H9 (cell line): Measurements from ENCODE around the gene PHLDB1. TPM values are rescaled to one million over a fixed set of nuclear protein-coding genes. Genes with fewer than 3 reads are reported as not detected.
A peak's percentile ranks its signal among the peaks of the same experiment; 100 is the strongest.

Source experiments
- DNase-seq: peaks from one replicate; pipeline ENCODE4 v3.0.0-alpha.2; 2017
- H2AFZ ChIP-seq: one replicate; pipeline ENCODE4 v1.6.1; 2013; ENCODE audit warnings: mild to moderate bottlenecking, low read length, control low read depth, moderate library complexity
- H2AK5ac ChIP-seq: 2 replicates; pipeline ENCODE4 v1.6.1; 2013; ENCODE audit warnings: low read length, control low read depth, mixed read lengths; ENCODE audit not compliant: insufficient read length
- H2BK120ac ChIP-seq: one replicate; pipeline ENCODE4 v1.6.1; 2013; ENCODE audit warnings: low read depth, mild to moderate bottlenecking, low read length, control low read depth, inconsistent platforms; ENCODE audit not compliant: poor library complexity, severe bottlenecking
- H2BK12ac ChIP-seq: 2 replicates; pipeline ENCODE4 v1.6.1; 2013; ENCODE audit warnings: low read length, control low read depth, mixed read lengths, low read depth; ENCODE audit not compliant: insufficient read length
- H2BK15ac ChIP-seq: 2 replicates; pipeline ENCODE4 v1.6.1; 2013; ENCODE audit warnings: low read depth, low read length, control low read depth
- H2BK20ac ChIP-seq: one replicate; pipeline ENCODE4 v1.6.1; 2013; ENCODE audit warnings: low read depth, mild to moderate bottlenecking, low read length, control low read depth, inconsistent platforms; ENCODE audit not compliant: poor library complexity, severe bottlenecking
- H2BK5ac ChIP-seq: 2 replicates; pipeline ENCODE4 v1.6.1; 2013; ENCODE audit warnings: low read length, control low read depth, mixed read lengths; ENCODE audit not compliant: insufficient read length
- H3K14ac ChIP-seq: 2 replicates; pipeline ENCODE4 v1.6.1; 2013; ENCODE audit warnings: low read length, control low read depth; ENCODE audit not compliant: insufficient read depth
- H3K18ac ChIP-seq: 2 replicates; pipeline ENCODE4 v1.6.1; 2013; ENCODE audit warnings: low read depth, mild to moderate bottlenecking, mixed read lengths, low read length, control low read depth; ENCODE audit not compliant: insufficient read length
- H3K23ac ChIP-seq: 2 replicates; pipeline ENCODE4 v1.6.1; 2013; ENCODE audit warnings: low read length, control low read depth, mixed read lengths, low read depth; ENCODE audit not compliant: insufficient read length
- H3K23me2 ChIP-seq: 2 replicates; pipeline ENCODE4 v1.6.1; 2013; ENCODE audit warnings: low read depth, mild to moderate bottlenecking, mixed read lengths, low read length, control low read depth; ENCODE audit not compliant: insufficient read length, poor library complexity, severe bottlenecking
- H3K27ac ChIP-seq: 2 replicates; pipeline ENCODE4 v1.5.1; 2013; ENCODE audit warnings: low read length, control low read depth, mixed read lengths, low read depth; ENCODE audit not compliant: insufficient read length
- H3K27me3 ChIP-seq: 2 replicates; pipeline ENCODE4 v1.6.1; 2013; ENCODE audit warnings: low read length, control low read depth, inconsistent platforms; ENCODE audit not compliant: insufficient read depth
- H3K4ac ChIP-seq: 2 replicates; pipeline ENCODE4 v1.6.1; 2013; ENCODE audit warnings: low read depth, mild to moderate bottlenecking, control low read depth, inconsistent platforms, low read length, moderate library complexity
- H3K4me1 ChIP-seq: 2 replicates; pipeline ENCODE4 v1.6.1; 2013; ENCODE audit warnings: low read length, control low read depth, inconsistent platforms; ENCODE audit not compliant: insufficient read depth
- H3K4me2 ChIP-seq: 2 replicates; pipeline ENCODE4 v1.6.1; 2013; ENCODE audit warnings: low read length, control low read depth, mixed read lengths; ENCODE audit not compliant: insufficient read length, insufficient read depth
- H3K56ac ChIP-seq: 2 replicates; pipeline ENCODE4 v1.6.1; 2013; ENCODE audit warnings: low read depth, mild to moderate bottlenecking, mixed read lengths, low read length, control low read depth; ENCODE audit not compliant: insufficient read length
- H3K79me1 ChIP-seq: 2 replicates; pipeline ENCODE4 v1.6.1; 2013; ENCODE audit warnings: low read depth, mild to moderate bottlenecking, moderate library complexity, low read length, control low read depth, inconsistent platforms; ENCODE audit not compliant: insufficient read depth, poor library complexity, severe bottlenecking
- H3K79me2 ChIP-seq: 2 replicates; pipeline ENCODE4 v1.6.1; 2013; ENCODE audit warnings: low read length, control low read depth, inconsistent platforms; ENCODE audit not compliant: insufficient read depth
- H3K9ac ChIP-seq: 2 replicates; pipeline ENCODE4 v1.6.1; 2013; ENCODE audit warnings: low read length, control low read depth, mixed read lengths; ENCODE audit not compliant: insufficient read length; ENCODE audit errors: extremely low read depth
- H3K9me3 ChIP-seq: one replicate; pipeline ENCODE4 v1.6.1; 2013; ENCODE audit warnings: low read depth, low read length, inconsistent platforms; ENCODE audit not compliant: control insufficient read depth
- H3T11ph ChIP-seq: one replicate; pipeline ENCODE4 v1.6.1; 2013; ENCODE audit warnings: mild to moderate bottlenecking, low read length, control low read depth, inconsistent platforms
- H4K20me1 ChIP-seq: one replicate; pipeline ENCODE4 v1.6.1; 2013; ENCODE audit not compliant: control insufficient read depth, insufficient read length, insufficient read depth
- H4K5ac ChIP-seq: 2 replicates; pipeline ENCODE4 v1.6.1; 2013; ENCODE audit warnings: low read depth, mild to moderate bottlenecking, mixed read lengths, low read length, control low read depth; ENCODE audit not compliant: insufficient read length
- H4K8ac ChIP-seq: replicated peaks from 2 replicates; pipeline ENCODE4 v1.6.1; 2013; ENCODE audit warnings: low read length, control low read depth, mixed read lengths, low read depth; ENCODE audit not compliant: insufficient read length
- H4K91ac ChIP-seq: 2 replicates; pipeline ENCODE4 v1.6.1; 2013; ENCODE audit warnings: low read depth, mild to moderate bottlenecking, moderate library complexity, mixed read lengths, low read length, control low read depth; ENCODE audit not compliant: insufficient read length
- H3K27ac Mint-ChIP-seq, 3 experiments: 2 replicates in 2 of 3; 3 replicates in 1 of 3; pipeline ENCODE4 v1.8.0; 2020 to 2021; ENCODE audit warnings: mixed read lengths in 3 of 3, mild to moderate bottlenecking in 1 of 3, moderate library complexity in 1 of 3
- H3K27me3 Mint-ChIP-seq: 2 replicates; pipeline ENCODE4 v1.8.0; 2021; ENCODE audit warnings: low read depth, mild to moderate bottlenecking, moderate library complexity, mixed read lengths
- H3K36me3 Mint-ChIP-seq, 3 experiments: 2 replicates in 2 of 3; 3 replicates in 1 of 3; pipeline ENCODE4 v1.8.0; 2020 to 2021; ENCODE audit warnings: low read depth in 3 of 3, mixed read lengths in 3 of 3; ENCODE audit not compliant: insufficient read depth in 1 of 3
- H3K4me1 Mint-ChIP-seq, 2 experiments: 2 replicates each; pipeline ENCODE4 v1.8.0; 2020; ENCODE audit warnings: mixed read lengths in 2 of 2
- H3K4me3 Mint-ChIP-seq, 2 experiments: 2 replicates in 1 of 2; 3 replicates in 1 of 2; pipeline ENCODE4 v1.8.0; 2020 to 2021; ENCODE audit warnings: mild to moderate bottlenecking in 2 of 2, mixed read lengths in 2 of 2, moderate library complexity in 1 of 2
- H3K9me3 Mint-ChIP-seq, 2 experiments: 2 replicates in 1 of 2; 3 replicates in 1 of 2; pipeline ENCODE4 v1.8.0; 2020; ENCODE audit warnings: mild to moderate bottlenecking in 2 of 2, mixed read lengths in 2 of 2, moderate library complexity in 1 of 2
- CTCF ChIP-seq: fragments of 200-600 bp; sonication (generic); conservative IDR thresholded peaks from 3 replicates; pipeline ENCODE4 v1.8.0; 2021; ENCODE audit warnings: antibody characterized with exemption, mild to moderate bottlenecking
- WGBS: extraction: QIAGEN DNeasy Blood & Tissue Kit; methylation state at CpG from one replicate; pipeline ENCODE4 v1.1.7; 2013; ENCODE audit warnings: missing lambda C conversion rate, low lambda C conversion rate, mixed read lengths; ENCODE audit not compliant: insufficient read length; ENCODE audit errors: extremely low coverage; 5-methylcytosine and 5-hydroxymethylcytosine counted together
- total RNA-seq: library from RNA; stranded (reverse); gene quantifications from 2 replicates; pipeline ENCODE4 v1.2.1, GENCODE V29; 2021

PHLDB1 gene
- total RNA-seq, 1 experiment from 2014 or later, result 56.0 TPM

- H2BK5ac ChIP-seq, result no peak overlapping the region
- H3K9ac ChIP-seq, result no peak overlapping the region
- Mint-ChIP-seq H3K27me3 (no peaks in the 10 kb centered on the region), H3K27ac (peak overlapping the region in 1 of 3 experiments; percentile 28; a peak in 1 of 7 replicates), H3K36me3 (peaks cover 41 to 90% (median 85%) of the 10 kb centered on the region in 3 experiments; a peak in 6 of 7 replicates), H3K4me3 (no peak overlapping the region), H3K4me1 (no peaks in the 10 kb centered on the region), H3K9me3 (no peaks in the 10 kb centered on the region)
- no peak overlapping the region for H3K14ac ChIP-seq
- no peak overlapping the region for H4K8ac ChIP-seq
- H3K79me1 ChIP-seq, result no peaks in the 10 kb centered on the region
- no peak overlapping the region for H3K4me2 ChIP-seq
- no peak overlapping the region for H3K27ac ChIP-seq
- no peaks in the 10 kb centered on the region for H4K20me1 ChIP-seq
- H3K23me2 ChIP-seq, result no peaks in the 10 kb centered on the region
- no peak overlapping the region for H3K23ac ChIP-seq
- no peak for TF ChIP-seq CTCF
- no peak overlapping the region for H2BK20ac ChIP-seq
- H3K79me2 ChIP-seq, result no peaks in the 10 kb centered on the region
- no peaks in the 10 kb centered on the region for H3K9me3 ChIP-seq
- WGBS, result no CpG with 5 or more reads among the region's 5 CpGs
- H3K27me3 ChIP-seq, result no peaks in the 10 kb centered on the region
- no peak overlapping the region for H2AK5ac ChIP-seq
- H2AFZ ChIP-seq, result no peak overlapping the region
- H2BK15ac ChIP-seq, result no peak overlapping the region
- H2BK120ac ChIP-seq, result no peak overlapping the region
- no peak overlapping the region for H4K91ac ChIP-seq
- H3T11ph ChIP-seq, result no peak overlapping the region
- H3K18ac ChIP-seq, result no peak overlapping the region
- no peaks in the 10 kb centered on the region for H3K4me1 ChIP-seq
- no peak overlapping the region for H3K4ac ChIP-seq
- no peak overlapping the region for H4K5ac ChIP-seq
- no peak overlapping the region for H2BK12ac ChIP-seq
- H3K56ac ChIP-seq, result no peak overlapping the region
- no peak for DNase-seq
These were observed 40.9 kb downstream of the PHLDB1 start for GRCh38 chr11:118648291-118648690.
